Panc1 (cell line): Measurements from ENCODE around the gene AGPAT3. TPM values are rescaled to one million over a fixed set of nuclear protein-coding genes. Genes with fewer than 3 reads are reported as not detected.

Experiments
- ATAC-seq: fragments of 200-7000 bp; cut with Tn5 transposase; 2 replicates; pipeline ENCODE4 v1.9.1; 2020; ENCODE audit warnings: mild to moderate bottlenecking, moderate library complexity
- BruUV-seq: library from RNA; stranded (reverse); fragments of 400-500 nt; replicated peaks from 2 replicates; lab custom pipeline; 2021; lab: Mats Ljungman, UMichigan
- CTCF ChIA-PET: fragments of 300-600 bp; sonication (Branson Sonifier 250); formaldehyde crosslinking; loops from one replicate; lab custom pipeline; 2022; ENCODE audit warnings: antibody characterized with exemption; lab: Charles Lee
- POLR2A ChIA-PET: fragments of 300-600 bp; sonication (Branson Sonifier 250); formaldehyde crosslinking; loops from one replicate; lab custom pipeline; 2022; ENCODE audit warnings: antibody characterized with exemption; lab: Charles Lee
- DNase-seq: peaks from one replicate; pipeline ENCODE4 v3.0.0-alpha.2; 2010; ENCODE audit warnings: low read depth, low spot score
- H3K27ac ChIP-seq: 2 replicates; pipeline ENCODE4 v1.5.1; 2011; ENCODE audit warnings: mild to moderate bottlenecking, low read length, inconsistent platforms
- H3K27me3 ChIP-seq: fragments of 200-500 bp; sonication (Bioruptor generic); 2 replicates; pipeline ENCODE4 v1.6.0; 2014; ENCODE audit warnings: low read length, inconsistent platforms; ENCODE audit not compliant: control insufficient read depth, insufficient read depth
- H3K36me3 ChIP-seq: fragments of 200-500 bp; sonication (Bioruptor generic); 2 replicates; pipeline ENCODE4 v1.5.1; 2014; ENCODE audit warnings: inconsistent platforms, mild to moderate bottlenecking, low read length, moderate library complexity; ENCODE audit not compliant: control insufficient read depth, insufficient read depth
- H3K4me1 ChIP-seq: 2 replicates; pipeline ENCODE4 v1.5.1; 2011; ENCODE audit warnings: inconsistent platforms, mild to moderate bottlenecking, low read length, moderate library complexity; ENCODE audit not compliant: control insufficient read depth, insufficient read depth
- H3K4me3 ChIP-seq, 2 experiments: 2 replicates each; pipeline ENCODE4 v1.5.1; 2011 to 2012; ENCODE audit warnings: low read depth in 2 of 2, low read length in 2 of 2, mild to moderate bottlenecking in 2 of 2, inconsistent platforms in 1 of 2, moderate library complexity in 1 of 2
- H3K9me3 ChIP-seq: fragments of 200-500 bp; sonication (Bioruptor generic); 2 replicates; pipeline ENCODE4 v1.5.1; 2014; ENCODE audit warnings: low read depth, mild to moderate bottlenecking, inconsistent platforms, low read length, moderate library complexity; ENCODE audit not compliant: control insufficient read depth, insufficient read depth
- POLR2AphosphoS5 ChIP-seq: IDR thresholded peaks from 2 replicates; pipeline ENCODE4 v1.6.1; 2012; ENCODE audit warnings: mild to moderate bottlenecking, low read depth, low read length, moderate library complexity
- SIN3A ChIP-seq: IDR thresholded peaks from 2 replicates; pipeline ENCODE4 v1.6.1; 2012; ENCODE audit warnings: low read depth, mild to moderate bottlenecking, low read length, moderate library complexity, borderline replicate concordance; ENCODE audit not compliant: insufficient read depth
- TCF7L2 ChIP-seq: IDR thresholded peaks from 2 replicates; pipeline ENCODE4 v1.6.1; 2011; ENCODE audit warnings: mild to moderate bottlenecking, low read depth, low read length, inconsistent platforms
- in situ Hi-C: cut with HindIII; loops from 2 replicates; pipeline ENCODE4 v1.10.0; 2016; ENCODE audit warnings: low sequenced_read_pairs, low pct_unique_long_range_greater_than_20kb
- intact Hi-C: fragments of 100-400 bp; cut with micrococcal nuclease; formaldehyde crosslinking; loops from one replicate; pipeline ENCODE4 v1.10.0; 2022; ENCODE audit not compliant: unreplicated experiment
- total RNA-seq: library from RNA; stranded (reverse); gene quantifications from one replicate; pipeline ENCODE4 v1.2.1, GENCODE V29; 2021; ENCODE audit not compliant: unreplicated experiment
- TF ChIP-seq, protein P1 (sequence below), 2 experiments: IDR thresholded peaks; 2 replicates each; pipeline ENCODE4 v1.6.1; 2011 to 2012; ENCODE audit warnings: low read depth in 2 of 2, control low read depth in 1 of 2, low read length in 1 of 2, mild to moderate bottlenecking in 1 of 2, moderate library complexity in 1 of 2; ENCODE audit not compliant: insufficient read depth in 1 of 2
- TF ChIP-seq, protein P2 (sequence below): fragments of 450-650 bp; IDR thresholded peaks from 2 replicates; pipeline ENCODE4 v1.5.1; 2017; ENCODE audit warnings: mild to moderate bottlenecking

Gene AGPAT3
- total RNA-seq, 1 experiment from 2014 or later, result 40.1 TPM

DNA sequence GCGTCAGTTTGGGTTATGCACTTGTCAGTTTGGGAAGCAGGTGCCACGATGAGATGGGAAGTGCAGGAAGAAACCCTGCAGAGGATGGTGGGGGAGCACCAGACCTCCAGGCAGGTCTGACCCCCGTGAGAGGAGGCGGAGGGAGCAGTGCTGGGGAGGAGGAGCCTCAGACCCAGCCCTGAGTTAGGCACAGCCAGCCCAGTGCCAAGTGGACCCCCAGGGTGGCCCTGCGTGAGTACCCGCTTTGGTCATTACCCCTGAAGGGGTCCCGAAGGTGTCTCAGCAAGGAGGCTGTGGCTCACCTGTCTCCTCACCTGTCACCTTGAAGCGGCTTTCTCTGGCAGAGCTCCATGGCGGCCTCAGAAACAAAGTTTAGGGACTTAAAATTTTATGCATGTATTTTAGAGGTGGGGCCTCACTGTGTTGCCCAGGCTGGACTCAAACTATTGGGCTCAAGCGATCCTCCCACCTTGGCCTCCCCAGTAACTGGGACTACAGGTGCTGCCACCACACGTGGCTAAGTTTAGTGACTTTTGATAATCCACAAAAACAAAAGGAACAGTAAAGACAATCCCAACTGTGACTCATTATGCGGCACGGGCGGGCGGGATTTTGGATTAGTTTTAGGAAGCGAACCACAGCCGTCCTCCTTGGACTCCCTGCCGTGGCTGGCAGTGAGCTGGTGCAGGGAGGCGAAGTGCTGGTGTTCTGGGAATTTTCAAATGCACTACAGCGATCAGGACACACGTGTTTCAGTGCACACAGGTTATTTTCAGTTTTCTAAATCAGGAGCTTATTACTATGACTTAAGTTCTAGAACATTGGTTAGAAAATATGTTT is 4.7 kb downstream of the AGPAT3 start:
- Histone ChIP-seq H3K27me3 (no peaks in the 10 kb centered on the region), H3K4me1 (peaks cover 16% of the 10 kb centered on the region), H3K4me3 (no peak overlapping the region), H3K27ac (no peak overlapping the region), H3K36me3 (no peaks in the 10 kb centered on the region), H3K9me3 (no peaks in the 10 kb centered on the region)
- BruUV-seq, result TSS peak; percentile 32
- POLR2A ChIA-PET, result no interaction called here
- intact Hi-C loops, result no loop called here
- no peak for DNase-seq
- in situ Hi-C loops, result loop anchor here (5.0 kb wide), 1 partner anchor 38 kb away; no protein-coding TSS in a partner anchor
- CTCF ChIA-PET, result interaction anchor here (0.5 kb wide), 1 partner anchor 38 kb away, joined by 4 read pairs; no protein-coding TSS in a partner anchor
- ATAC-seq, result no peak
- TF ChIP-seq, protein P1, sequence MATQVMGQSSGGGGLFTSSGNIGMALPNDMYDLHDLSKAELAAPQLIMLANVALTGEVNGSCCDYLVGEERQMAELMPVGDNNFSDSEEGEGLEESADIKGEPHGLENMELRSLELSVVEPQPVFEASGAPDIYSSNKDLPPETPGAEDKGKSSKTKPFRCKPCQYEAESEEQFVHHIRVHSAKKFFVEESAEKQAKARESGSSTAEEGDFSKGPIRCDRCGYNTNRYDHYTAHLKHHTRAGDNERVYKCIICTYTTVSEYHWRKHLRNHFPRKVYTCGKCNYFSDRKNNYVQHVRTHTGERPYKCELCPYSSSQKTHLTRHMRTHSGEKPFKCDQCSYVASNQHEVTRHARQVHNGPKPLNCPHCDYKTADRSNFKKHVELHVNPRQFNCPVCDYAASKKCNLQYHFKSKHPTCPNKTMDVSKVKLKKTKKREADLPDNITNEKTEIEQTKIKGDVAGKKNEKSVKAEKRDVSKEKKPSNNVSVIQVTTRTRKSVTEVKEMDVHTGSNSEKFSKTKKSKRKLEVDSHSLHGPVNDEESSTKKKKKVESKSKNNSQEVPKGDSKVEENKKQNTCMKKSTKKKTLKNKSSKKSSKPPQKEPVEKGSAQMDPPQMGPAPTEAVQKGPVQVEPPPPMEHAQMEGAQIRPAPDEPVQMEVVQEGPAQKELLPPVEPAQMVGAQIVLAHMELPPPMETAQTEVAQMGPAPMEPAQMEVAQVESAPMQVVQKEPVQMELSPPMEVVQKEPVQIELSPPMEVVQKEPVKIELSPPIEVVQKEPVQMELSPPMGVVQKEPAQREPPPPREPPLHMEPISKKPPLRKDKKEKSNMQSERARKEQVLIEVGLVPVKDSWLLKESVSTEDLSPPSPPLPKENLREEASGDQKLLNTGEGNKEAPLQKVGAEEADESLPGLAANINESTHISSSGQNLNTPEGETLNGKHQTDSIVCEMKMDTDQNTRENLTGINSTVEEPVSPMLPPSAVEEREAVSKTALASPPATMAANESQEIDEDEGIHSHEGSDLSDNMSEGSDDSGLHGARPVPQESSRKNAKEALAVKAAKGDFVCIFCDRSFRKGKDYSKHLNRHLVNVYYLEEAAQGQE (IDR thresholded peaks at IDR 0.05; ENCODE audit: insufficient read depth in 1 of 2, low read depth in 2 of 2, low read length in 1 of 2), result no peak
- TF ChIP-seq TCF7L2 (no peak), SIN3A (no peak), POLR2AphosphoS5 (no peak)
- TF ChIP-seq, protein P2, sequence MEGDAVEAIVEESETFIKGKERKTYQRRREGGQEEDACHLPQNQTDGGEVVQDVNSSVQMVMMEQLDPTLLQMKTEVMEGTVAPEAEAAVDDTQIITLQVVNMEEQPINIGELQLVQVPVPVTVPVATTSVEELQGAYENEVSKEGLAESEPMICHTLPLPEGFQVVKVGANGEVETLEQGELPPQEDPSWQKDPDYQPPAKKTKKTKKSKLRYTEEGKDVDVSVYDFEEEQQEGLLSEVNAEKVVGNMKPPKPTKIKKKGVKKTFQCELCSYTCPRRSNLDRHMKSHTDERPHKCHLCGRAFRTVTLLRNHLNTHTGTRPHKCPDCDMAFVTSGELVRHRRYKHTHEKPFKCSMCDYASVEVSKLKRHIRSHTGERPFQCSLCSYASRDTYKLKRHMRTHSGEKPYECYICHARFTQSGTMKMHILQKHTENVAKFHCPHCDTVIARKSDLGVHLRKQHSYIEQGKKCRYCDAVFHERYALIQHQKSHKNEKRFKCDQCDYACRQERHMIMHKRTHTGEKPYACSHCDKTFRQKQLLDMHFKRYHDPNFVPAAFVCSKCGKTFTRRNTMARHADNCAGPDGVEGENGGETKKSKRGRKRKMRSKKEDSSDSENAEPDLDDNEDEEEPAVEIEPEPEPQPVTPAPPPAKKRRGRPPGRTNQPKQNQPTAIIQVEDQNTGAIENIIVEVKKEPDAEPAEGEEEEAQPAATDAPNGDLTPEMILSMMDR, result no peak

DNA sequence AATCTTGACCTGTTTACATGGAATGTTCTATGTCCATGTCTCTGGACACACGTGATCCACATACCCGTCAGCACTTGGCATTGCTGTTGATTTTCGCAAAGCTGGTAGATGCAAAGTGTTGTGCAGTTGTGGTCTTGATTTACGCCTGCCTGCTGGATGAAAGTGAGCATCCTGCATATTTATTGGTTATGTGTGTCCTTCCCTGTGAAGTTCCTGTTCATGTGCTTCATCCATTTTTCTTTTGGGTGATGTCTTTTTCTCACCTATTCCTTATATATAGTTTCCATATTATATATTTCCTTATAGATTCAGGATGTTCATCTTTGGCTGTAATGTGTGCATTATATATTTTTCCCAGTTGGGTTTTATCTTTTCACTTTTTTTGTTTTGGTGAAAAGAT is 6.5 kb downstream of the AGPAT3 start:
- ATAC-seq, result no peak
- Histone ChIP-seq H3K27ac (no peak overlapping the region), H3K4me1 (peaks cover 16% of the 10 kb centered on the region), H3K27me3 (no peaks in the 10 kb centered on the region), H3K4me3 (no peak overlapping the region), H3K9me3 (no peaks in the 10 kb centered on the region), H3K36me3 (no peaks in the 10 kb centered on the region)
- intact Hi-C loops (no loop called here), in situ Hi-C loops (no loop called here)
- ChIA-PET POLR2A (no interaction called here), CTCF (no interaction called here)
- no TSS peak for BruUV-seq
- TF ChIP-seq, protein P2, result no peak
- TF ChIP-seq TCF7L2 (no peak), POLR2AphosphoS5 (no peak), SIN3A (no peak)
- TF ChIP-seq, protein P1 (IDR thresholded peaks at IDR 0.05; ENCODE audit: insufficient read depth in 1 of 2, low read depth in 2 of 2, low read length in 1 of 2), result no peak
- no peak for DNase-seq
